ENCODE data around the gene NRTN. TPM values are rescaled to one million over a fixed set of nuclear protein-coding genes. Genes with fewer than 3 reads are reported as not detected.
"Not testable (repeated sequence)": the region's sequence is repeated elsewhere in the genome, so short reads cannot be mapped to it uniquely, and the experiment has no call there.

NRTN gene
- total and polyA plus RNA-seq, 4 donors, result 0.23 to 3.3 (median 1.4) TPM

GRCh38 chr19:5839065-5840017, 34.5 kb downstream of the NRTN start, which contains the start of gene FUT6:
Gene FUT6, minus strand, starts transcription at chr19:5839702. Its CDS starts 7,135 bp downstream, at chr19:5832567.
- H3K36me3 ChIP-seq (ENCODE audit: control insufficient read depth in 4 of 4, insufficient read depth in 4 of 4, low read length in 4 of 4), result no peaks in the 10 kb centered on the region
- H3K9ac ChIP-seq (ENCODE audit: insufficient read depth in 1 of 2, low read length in 2 of 2), result no peak within 1 kb of the TSS
- no peak for ATAC-seq (ENCODE audit: insufficient read depth, low FRiP score)
- no peaks in the 10 kb centered on the region for H3K27me3 ChIP-seq (ENCODE audit: control insufficient read depth in 3 of 3, insufficient read depth in 3 of 3, low read length in 2 of 3)
- peaks cover 0 to 7% (median 0%) of the 10 kb centered on the region in 5 donors for H3K4me1 ChIP-seq (ENCODE audit: control insufficient read depth in 5 of 5, insufficient read depth in 5 of 5, low read length in 5 of 5)
- DNase-seq, result no peak
- no peak within 1 kb of the TSS for H3K27ac ChIP-seq (ENCODE audit: low read depth in 1 of 2, low read length in 1 of 2)
- TF ChIP-seq, protein P1, sequence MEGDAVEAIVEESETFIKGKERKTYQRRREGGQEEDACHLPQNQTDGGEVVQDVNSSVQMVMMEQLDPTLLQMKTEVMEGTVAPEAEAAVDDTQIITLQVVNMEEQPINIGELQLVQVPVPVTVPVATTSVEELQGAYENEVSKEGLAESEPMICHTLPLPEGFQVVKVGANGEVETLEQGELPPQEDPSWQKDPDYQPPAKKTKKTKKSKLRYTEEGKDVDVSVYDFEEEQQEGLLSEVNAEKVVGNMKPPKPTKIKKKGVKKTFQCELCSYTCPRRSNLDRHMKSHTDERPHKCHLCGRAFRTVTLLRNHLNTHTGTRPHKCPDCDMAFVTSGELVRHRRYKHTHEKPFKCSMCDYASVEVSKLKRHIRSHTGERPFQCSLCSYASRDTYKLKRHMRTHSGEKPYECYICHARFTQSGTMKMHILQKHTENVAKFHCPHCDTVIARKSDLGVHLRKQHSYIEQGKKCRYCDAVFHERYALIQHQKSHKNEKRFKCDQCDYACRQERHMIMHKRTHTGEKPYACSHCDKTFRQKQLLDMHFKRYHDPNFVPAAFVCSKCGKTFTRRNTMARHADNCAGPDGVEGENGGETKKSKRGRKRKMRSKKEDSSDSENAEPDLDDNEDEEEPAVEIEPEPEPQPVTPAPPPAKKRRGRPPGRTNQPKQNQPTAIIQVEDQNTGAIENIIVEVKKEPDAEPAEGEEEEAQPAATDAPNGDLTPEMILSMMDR (IDR thresholded peaks at IDR 0.05; ENCODE audit: control extremely low read depth, extremely low read depth), result no peak
- no peaks in the 10 kb centered on the region for H3K9me3 ChIP-seq (ENCODE audit: control insufficient read depth in 4 of 4, insufficient read depth in 3 of 4, low read length in 3 of 4)
- H3K4me3 ChIP-seq, result no peak within 1 kb of the TSS
- WGBS, 2 donors, result 59 to 73% methylated on average over 9 of the region's 9 CpGs

DNA sequence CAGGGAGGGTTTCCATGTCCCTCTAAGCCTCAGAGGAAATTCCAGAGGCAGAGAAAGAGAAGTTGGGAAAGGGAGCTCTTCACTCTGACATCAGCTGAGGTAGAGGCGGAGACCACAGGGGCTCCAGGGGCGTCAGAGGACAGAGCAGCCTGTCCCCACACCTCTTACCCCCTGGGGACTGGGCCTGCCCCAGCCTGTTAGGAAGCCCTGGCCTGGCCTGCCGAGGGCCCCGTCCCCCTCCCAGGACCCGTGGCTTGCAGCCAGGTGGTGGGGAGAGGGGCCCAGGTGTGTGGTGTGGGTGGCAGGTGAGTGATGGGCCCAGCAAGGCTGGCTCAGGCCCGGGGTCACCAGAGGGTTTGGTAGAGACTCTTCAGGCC, 36.9 kb downstream of the NRTN start:
- H3K27me3 ChIP-seq (ENCODE audit: control insufficient read depth in 3 of 3, insufficient read depth in 3 of 3, low read length in 2 of 3); H3K9me3 ChIP-seq (ENCODE audit: control insufficient read depth in 4 of 4, insufficient read depth in 3 of 4, low read length in 3 of 4); H3K4me3 ChIP-seq; ATAC-seq (ENCODE audit: insufficient read depth, low FRiP score); H3K27ac ChIP-seq (ENCODE audit: low read depth in 1 of 2, low read length in 1 of 2); H3K4me1 ChIP-seq (ENCODE audit: control insufficient read depth in 5 of 5, insufficient read depth in 5 of 5, low read length in 5 of 5); H3K9ac ChIP-seq (ENCODE audit: insufficient read depth in 1 of 2, low read length in 2 of 2); DNase-seq; H3K36me3 ChIP-seq (ENCODE audit: control insufficient read depth in 4 of 4, insufficient read depth in 4 of 4, low read length in 4 of 4): not testable (repeated sequence)
- WGBS, 2 donors, result 70 to 93% methylated on average over 3 to 6 of the region's 6 CpGs

DNA sequence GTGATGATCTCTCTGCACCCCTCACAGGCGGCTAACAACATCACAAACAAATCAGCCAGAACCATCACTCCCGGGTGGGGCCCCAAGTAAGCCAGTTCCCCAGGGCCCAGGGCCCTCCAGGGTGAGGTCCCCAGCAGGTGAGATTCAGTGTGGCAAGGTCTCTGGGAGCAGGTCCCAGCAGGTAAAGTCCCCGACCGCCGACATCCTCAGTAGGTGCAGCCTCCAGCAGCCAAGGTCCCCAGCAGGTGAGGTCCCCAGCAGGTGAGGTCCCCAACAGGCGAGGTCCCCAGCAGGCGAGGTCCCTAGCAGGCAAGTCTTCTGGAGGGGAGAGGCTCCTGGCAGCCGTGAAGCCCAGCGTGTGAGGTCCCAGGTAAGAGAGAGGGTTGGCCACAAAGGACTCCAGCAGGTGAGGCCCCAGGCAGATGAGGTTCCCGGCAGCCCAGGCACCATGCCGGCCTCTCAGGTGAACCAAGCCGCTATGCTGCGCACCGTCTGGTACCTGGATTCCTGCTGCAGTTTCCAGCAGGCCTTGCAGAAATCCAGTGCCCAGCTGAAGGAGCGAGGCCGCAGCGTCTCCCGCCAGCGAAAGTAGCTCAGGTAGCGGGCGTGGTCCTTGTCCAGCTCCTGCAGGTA, 38.5 kb downstream of the NRTN start:
- H3K9me3 ChIP-seq (ENCODE audit: control insufficient read depth in 4 of 4, insufficient read depth in 3 of 4, low read length in 3 of 4), result no peaks in the 10 kb centered on the region
- DNase-seq, result no peak
- ATAC-seq (ENCODE audit: insufficient read depth, low FRiP score), result no peak
- no peak overlapping the region for H3K27ac ChIP-seq (ENCODE audit: low read depth in 1 of 2, low read length in 1 of 2)
- no peak overlapping the region for H3K9ac ChIP-seq (ENCODE audit: insufficient read depth in 1 of 2, low read length in 2 of 2)
- TF ChIP-seq, protein P1 (IDR thresholded peaks at IDR 0.05; ENCODE audit: control extremely low read depth, extremely low read depth), result no peak
- H3K27me3 ChIP-seq (ENCODE audit: control insufficient read depth in 3 of 3, insufficient read depth in 3 of 3, low read length in 2 of 3), result no peaks in the 10 kb centered on the region
- no peak overlapping the region for H3K4me3 ChIP-seq
- 92 to 93% methylated on average over 20 to 21 of the region's 21 CpGs for whole genome bisulfite sequencing, 2 donors
- H3K36me3 ChIP-seq (ENCODE audit: control insufficient read depth in 4 of 4, insufficient read depth in 4 of 4, low read length in 4 of 4), result no peaks in the 10 kb centered on the region
- peaks cover 0 to 4% (median 0%) of the 10 kb centered on the region in 5 donors for H3K4me1 ChIP-seq (ENCODE audit: control insufficient read depth in 5 of 5, insufficient read depth in 5 of 5, low read length in 5 of 5)
